Left lung (tissue), 10 donors: ENCODE data around the gene CLHC1. TPM values are rescaled to one million over a fixed set of nuclear protein-coding genes. Genes with fewer than 3 reads are reported as not detected.

ENCODE experiments used
- ATAC-seq: fragments of 200-7000 bp; cut with Tn5 transposase; one replicate; pipeline ENCODE4 v1.9.1; 2020; ENCODE audit warnings: moderate library complexity
- DNase-seq, 4 donors: peaks; one replicate each; pipeline ENCODE4 v3.0.0-alpha.2; 2013 to 2020
- H3K27ac ChIP-seq, 2 donors: fragments of 200-600 bp; sonication (generic) in 1 of 2; one replicate each; pipeline versions ENCODE4 v1.5.0 to v1.8.0; 2020 to 2021
- H3K27me3 ChIP-seq, 2 donors: fragments of 200-600 bp; sonication (generic) in 1 of 2; one replicate each; pipeline versions ENCODE4 v1.5.0 to v1.8.0; 2020 to 2021
- H3K36me3 ChIP-seq, 2 donors: fragments of 200-600 bp; sonication (generic) in 1 of 2; one replicate each; pipeline versions ENCODE4 v1.5.0 to v1.8.0; 2020 to 2021
- H3K4me1 ChIP-seq, 2 donors: fragments of 200-600 bp; one replicate each; pipeline ENCODE4 v1.8.0; 2021
- H3K4me3 ChIP-seq, 2 donors: fragments of 200-600 bp; sonication (generic) in 1 of 2; one replicate each; pipeline versions ENCODE4 v1.5.0 to v1.8.0; 2020 to 2021; ENCODE audit warnings: mild to moderate bottlenecking in 1 of 2
- H3K9me3 ChIP-seq, 2 donors: fragments of 200-600 bp; sonication (generic) in 1 of 2; one replicate each; pipeline versions ENCODE4 v1.5.0 to v1.8.0; 2020 to 2021
- CTCF ChIP-seq, 2 donors: fragments of 200-600 bp; sonication (generic) in 1 of 2; IDR thresholded peaks; one replicate each; pipeline versions ENCODE4 v1.5.0 to v1.8.0; 2021; ENCODE audit warnings: antibody characterized with exemption in 2 of 2
- intact Hi-C, 2 donors: fragments of 100-400 bp; cut with DNase I; formaldehyde crosslinking; loops; one replicate each; pipeline versions ENCODE4 v1.11.2 to v1.14.2; 2022
- polyA plus RNA-seq, 6 donors: library from polyadenylated mRNA; unstranded; fragments of 120-200 nt; gene quantifications; one replicate each; pipeline ENCODE4 v1.2.1, GENCODE V29; 2013; ENCODE audit not compliant: insufficient read length in 6 of 6
- total RNA-seq, 2 donors: library from RNA; stranded (reverse); fragmentation: NEBNext Ultra II Directional; extraction: Animal tissue kit (Norgen Biotek cat#: 25700); gene quantifications; one replicate each; pipeline ENCODE4 v1.2.1, GENCODE V29; 2021
- donor health status: DM: no; HTN: yes; CAD: no.
- donor health status: DM: no; HTN: no; CAD: no.

Gene CLHC1
- total and polyA plus RNA-seq, 8 donors: 9.2 to 41.2 (median 28.7) TPM

DNA sequence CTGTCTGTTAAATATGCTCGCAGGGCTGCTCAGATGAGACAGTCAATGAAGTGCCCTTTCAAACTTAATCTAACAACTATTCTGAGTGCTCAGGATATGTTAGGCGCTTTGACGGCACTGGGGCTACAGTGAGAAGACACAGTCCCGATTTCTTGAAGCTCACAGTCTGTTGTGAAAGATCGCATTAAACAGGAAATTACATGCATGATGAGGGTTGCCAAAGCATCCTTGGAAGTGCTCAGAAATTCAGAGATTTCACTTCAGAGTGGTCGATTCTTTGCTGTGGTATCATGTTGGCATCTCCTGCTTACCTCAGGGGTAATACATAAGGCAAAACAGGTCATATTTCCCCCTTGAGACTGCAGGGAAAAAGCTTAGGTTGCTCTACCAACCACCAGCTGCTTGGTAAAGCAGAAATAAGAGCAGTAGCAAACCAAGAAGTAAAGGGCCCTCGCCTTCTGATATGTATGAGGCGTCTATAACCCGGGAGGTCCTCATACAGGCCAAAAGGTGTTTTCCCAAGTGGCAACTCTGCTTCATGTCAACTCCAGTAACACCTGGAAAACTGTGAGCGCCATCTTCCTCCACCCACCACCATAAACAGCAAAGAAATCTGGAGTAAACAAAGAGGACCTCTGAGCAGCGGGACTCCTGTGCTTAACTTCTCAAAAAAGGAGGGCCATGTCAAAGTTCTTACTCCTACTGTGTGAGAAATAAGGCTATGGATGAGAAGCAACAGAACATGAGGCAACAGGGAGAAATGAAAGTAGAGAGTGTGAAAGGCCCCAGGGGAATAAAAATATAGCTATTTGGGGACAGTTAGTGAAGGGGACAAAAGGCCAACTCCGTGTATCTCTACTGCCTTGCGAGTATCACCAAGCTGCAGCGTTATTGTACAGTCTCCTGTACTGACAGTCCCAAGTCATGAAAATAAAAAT, 79.3 kb downstream of the CLHC1 start:
- intact Hi-C loops: no loop called here
- ATAC-seq (no peak), DNase-seq (no peak)
- no peak for TF ChIP-seq CTCF (IDR thresholded peaks at IDR 0.05)
- peak overlapping the region in 1 of 2 donors; percentile 50 for H3K27ac ChIP-seq
- H3K36me3 ChIP-seq: no peaks in the 10 kb centered on the region
- no peaks in the 10 kb centered on the region for H3K9me3 ChIP-seq
- H3K4me3 ChIP-seq: no peak overlapping the region
- no peaks in the 10 kb centered on the region for H3K27me3 ChIP-seq
- peaks cover 34 to 75% of the 10 kb centered on the region in 2 donors for H3K4me1 ChIP-seq

GRCh38 chr2:55151733-55152433, 80.2 kb downstream of the CLHC1 start:
- ATAC-seq: peak; percentile 8
- no peaks in the 10 kb centered on the region for H3K36me3 ChIP-seq
- no peaks in the 10 kb centered on the region for H3K9me3 ChIP-seq
- H3K4me3 ChIP-seq: no peak overlapping the region
- no peaks in the 10 kb centered on the region for H3K27me3 ChIP-seq
- intact Hi-C loops: no loop called here
- DNase-seq: no peak
- H3K4me1 ChIP-seq: peaks cover 32 to 68% of the 10 kb centered on the region in 2 donors
- H3K27ac ChIP-seq: peak overlapping the region in 1 of 2 donors; percentile 50
- no peak for TF ChIP-seq CTCF (IDR thresholded peaks at IDR 0.05)

DNA sequence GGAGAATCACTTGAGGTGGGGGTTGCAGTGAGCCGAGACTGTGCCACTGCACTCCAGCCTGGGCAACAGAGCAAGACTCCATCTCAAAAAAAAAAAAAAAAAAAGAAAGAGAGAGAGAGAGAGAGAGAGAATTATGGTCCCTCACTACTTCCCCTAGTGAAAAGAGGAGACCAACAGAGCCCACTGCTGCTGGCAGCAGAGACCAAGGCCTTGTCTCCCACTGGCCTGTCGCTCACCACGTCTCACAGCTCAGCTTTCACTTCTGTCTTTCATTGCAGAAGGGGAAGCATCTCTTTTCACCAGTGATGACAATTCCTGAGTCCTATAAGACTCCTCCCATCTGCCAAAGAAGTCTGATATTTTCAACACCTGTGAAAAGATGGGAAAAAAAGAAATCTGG, 81.3 kb downstream of the CLHC1 start:
- Histone ChIP-seq H3K36me3 (no peaks in the 10 kb centered on the region), H3K4me3 (no peak overlapping the region), H3K4me1 (peaks cover 22 to 58% of the 10 kb centered on the region in 2 donors), H3K9me3 (no peaks in the 10 kb centered on the region), H3K27me3 (no peaks in the 10 kb centered on the region), H3K27ac (no peak overlapping the region)
- ATAC-seq (peak; percentile 57), DNase-seq (peak in 1 of 4 donors; percentile 60)
- TF ChIP-seq CTCF (IDR thresholded peaks at IDR 0.05): no peak
- intact Hi-C loops: no loop called here

DNA sequence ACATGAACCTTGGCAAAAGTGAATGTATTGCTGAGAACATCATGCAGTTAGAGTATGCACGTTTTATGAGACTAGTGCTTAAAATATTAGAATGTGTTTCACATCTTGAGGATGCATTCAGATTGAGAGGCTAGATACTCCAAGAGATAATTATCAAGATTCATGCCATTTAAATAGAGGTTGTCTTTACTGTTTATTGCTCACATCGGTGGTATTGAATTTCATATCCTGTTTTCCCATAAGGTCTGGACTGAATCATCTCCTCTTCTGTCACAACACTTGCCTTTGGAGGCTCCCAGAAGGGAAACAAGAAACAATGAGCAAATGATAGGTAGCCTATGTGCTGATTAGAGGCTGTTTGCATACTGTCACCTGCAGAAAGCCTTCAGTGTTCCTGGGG, 83.8 kb downstream of the CLHC1 start:
- ATAC-seq: no peak
- H3K4me3 ChIP-seq: no peak overlapping the region
- TF ChIP-seq CTCF (IDR thresholded peaks at IDR 0.05): no peak
- peaks cover 7 to 44% of the 10 kb centered on the region in 2 donors for H3K4me1 ChIP-seq
- intact Hi-C loops: no loop called here
- no peaks in the 10 kb centered on the region for H3K36me3 ChIP-seq
- H3K27me3 ChIP-seq: no peaks in the 10 kb centered on the region
- no peak for DNase-seq
- no peaks in the 10 kb centered on the region for H3K9me3 ChIP-seq
- no peak overlapping the region for H3K27ac ChIP-seq

DNA sequence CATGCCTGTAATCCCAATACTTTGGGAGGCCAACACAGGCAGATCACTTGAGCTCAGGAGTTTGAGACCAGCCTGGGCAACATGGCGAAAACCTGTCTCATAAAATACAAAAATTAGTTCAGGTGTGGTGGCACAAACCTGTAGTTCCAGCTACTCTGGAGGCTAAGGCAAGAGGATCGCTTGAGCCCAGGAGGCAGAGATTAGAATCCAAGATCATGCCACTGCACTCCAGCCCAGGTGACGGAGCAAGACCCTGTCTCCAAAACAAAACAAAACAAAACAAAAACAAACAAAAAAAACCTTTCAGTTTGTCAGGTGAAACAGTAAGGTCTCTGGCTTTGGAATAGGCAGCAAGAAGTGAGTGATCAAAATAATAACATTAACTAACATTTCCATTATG, 84.6 kb downstream of the CLHC1 start:
- Histone ChIP-seq H3K27ac (no peak overlapping the region), H3K4me1 (peaks cover 5 to 37% of the 10 kb centered on the region in 2 donors), H3K9me3 (no peaks in the 10 kb centered on the region), H3K4me3 (no peak overlapping the region), H3K36me3 (no peaks in the 10 kb centered on the region), H3K27me3 (no peaks in the 10 kb centered on the region)
- ATAC-seq (no peak), DNase-seq (no peak)
- intact Hi-C loops: no loop called here
- no peak for TF ChIP-seq CTCF (IDR thresholded peaks at IDR 0.05)
